Measurements from ENCODE around the gene CDH4.

DNA sequence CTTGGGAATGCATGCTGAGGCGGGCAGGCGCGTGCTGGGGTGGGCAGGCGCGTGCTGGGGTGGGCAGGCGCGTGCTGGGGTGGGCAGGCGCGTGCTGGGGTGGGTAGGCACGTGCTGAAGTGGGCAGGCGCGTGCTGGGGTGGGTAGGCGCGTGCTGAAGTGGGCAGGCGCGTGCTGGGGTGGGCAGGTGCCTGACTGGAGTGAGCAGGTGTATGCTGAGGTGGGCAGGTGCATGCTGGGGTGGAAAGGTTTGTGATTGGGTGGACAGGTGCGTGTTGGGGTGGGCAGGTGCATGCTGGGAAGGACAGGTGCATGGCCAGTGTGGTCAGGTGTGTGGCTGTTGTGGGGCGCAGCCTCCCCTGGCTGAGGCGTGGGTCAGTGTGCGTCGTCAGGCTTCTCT lies 404.1 kb downstream of the CDH4 start:
- TF ChIP-seq, protein P1, sequence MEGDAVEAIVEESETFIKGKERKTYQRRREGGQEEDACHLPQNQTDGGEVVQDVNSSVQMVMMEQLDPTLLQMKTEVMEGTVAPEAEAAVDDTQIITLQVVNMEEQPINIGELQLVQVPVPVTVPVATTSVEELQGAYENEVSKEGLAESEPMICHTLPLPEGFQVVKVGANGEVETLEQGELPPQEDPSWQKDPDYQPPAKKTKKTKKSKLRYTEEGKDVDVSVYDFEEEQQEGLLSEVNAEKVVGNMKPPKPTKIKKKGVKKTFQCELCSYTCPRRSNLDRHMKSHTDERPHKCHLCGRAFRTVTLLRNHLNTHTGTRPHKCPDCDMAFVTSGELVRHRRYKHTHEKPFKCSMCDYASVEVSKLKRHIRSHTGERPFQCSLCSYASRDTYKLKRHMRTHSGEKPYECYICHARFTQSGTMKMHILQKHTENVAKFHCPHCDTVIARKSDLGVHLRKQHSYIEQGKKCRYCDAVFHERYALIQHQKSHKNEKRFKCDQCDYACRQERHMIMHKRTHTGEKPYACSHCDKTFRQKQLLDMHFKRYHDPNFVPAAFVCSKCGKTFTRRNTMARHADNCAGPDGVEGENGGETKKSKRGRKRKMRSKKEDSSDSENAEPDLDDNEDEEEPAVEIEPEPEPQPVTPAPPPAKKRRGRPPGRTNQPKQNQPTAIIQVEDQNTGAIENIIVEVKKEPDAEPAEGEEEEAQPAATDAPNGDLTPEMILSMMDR (IDR thresholded peaks at IDR 0.05) = no peak
- no peak for TF ChIP-seq POLR2A (IDR thresholded peaks at IDR 0.05)
